AML-193 (cell line): Measurements from ENCODE around the gene PTCH2.
"Not testable (repeated sequence)": the region's sequence is repeated elsewhere in the genome, so short reads cannot be mapped to it uniquely, and the experiment has no call there.

ENCODE experiments used
- DNase-seq, 2 experiments: peaks; one replicate each; lab custom pipeline; 2025; lab: John Stamatoyannopoulos, UW

Gene PTCH2

DNA sequence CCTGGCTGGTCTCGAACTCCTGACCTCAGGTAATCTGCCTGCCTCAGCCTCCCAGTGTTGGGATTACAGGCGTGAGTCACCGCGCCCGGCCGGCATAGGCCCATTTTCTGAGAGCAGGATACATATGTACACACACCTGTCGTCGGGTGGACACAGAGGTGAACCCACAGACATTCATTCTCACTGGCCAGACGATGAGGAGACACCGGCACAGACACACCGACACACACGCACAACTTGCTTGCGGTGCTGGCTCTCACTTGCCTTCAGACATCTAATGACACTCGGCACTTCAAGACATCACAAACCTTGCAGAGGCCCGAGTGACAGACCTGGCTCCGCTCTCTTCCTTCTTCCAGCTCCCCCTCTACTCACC, 579 bp downstream of the PTCH2 start:
- no peak for DNase-seq

DNA sequence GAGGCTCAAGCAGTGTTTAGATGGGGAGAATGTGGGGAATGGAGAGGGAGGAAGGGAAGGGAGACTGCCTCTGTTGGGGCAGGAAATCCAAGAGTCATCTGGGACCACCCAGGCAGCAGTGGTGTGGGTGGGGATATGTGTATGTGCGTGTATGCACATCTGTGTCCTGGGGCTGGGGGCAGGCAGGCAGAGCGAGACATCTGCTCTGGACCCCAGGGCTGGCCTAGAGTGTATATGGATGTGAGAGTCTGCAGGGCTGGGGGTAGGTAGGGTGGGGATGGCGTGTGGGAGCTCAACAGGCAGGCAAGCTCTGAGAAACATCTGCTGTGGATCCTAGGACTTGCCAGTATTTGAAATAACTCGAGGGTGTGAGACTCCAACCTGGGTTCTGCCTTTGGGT, 3.5 kb downstream of the PTCH2 start:
- DNase-seq = no peak

DNA sequence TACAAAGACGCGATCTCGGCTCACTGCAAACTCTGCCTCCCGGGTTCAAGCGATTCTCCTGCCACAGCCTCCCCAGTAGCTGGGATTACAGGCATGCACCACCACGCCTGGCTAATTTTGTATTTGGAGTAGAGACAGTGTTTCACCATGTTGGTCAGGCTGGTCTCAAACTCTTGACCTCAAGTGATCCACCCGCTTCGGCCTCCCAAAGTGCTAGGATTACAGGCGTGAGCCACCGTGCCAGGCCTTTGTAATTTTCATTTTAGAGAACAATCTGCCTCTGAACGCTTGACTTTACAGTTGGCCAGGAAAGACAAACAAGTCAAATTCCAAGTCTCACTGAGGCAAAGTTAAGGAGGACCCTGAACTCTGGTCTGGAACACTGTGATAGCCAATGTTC, 4.8 kb downstream of the PTCH2 start:
- not testable (repeated sequence) for DNase-seq

DNA sequence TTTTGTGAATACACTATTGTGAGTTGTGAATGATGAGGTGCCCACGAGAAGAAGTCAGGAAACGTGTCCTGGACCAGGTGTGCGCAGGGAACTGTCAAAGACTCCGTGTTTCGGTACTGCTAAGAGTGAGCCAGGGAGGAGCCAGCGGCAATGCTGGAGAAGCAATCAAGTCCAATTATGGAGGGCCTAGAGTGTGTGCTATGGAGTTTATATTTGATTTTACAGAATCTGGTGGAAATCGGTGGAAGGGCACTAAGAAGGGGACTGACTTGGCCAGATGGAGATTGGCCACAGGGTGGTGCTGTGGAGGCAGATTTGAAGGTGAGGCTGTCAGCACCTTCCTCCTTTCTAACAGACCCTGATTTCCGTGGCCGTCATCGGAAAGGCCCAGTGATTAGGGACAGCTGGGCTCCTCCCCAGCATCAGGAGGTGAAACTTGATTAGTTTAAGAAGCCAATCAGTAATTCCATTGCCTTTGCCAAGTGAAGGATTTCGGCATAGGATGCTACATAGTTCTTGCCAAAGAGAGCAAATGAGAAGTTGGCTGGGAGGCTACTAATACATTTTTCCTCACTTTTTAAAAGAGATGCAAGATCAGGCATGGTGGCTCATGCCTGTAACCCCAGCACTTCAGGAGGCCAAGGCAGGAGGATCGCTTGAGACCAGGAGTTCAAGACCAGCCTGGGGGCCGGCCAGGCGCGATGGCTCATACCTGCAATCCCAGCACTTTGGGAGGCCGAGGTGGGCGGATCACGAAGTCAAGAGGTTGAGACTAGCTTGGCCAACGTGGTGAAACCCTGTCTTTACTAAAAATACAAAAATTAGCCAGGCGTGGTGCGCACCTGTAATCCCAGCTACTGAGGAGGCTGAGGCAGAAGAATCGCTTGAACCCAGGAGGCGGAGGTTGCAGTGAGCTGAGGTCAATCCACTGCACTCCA, 7.0 kb downstream of the PTCH2 start:
- DNase-seq = peak; percentile 55 to 68

DNA sequence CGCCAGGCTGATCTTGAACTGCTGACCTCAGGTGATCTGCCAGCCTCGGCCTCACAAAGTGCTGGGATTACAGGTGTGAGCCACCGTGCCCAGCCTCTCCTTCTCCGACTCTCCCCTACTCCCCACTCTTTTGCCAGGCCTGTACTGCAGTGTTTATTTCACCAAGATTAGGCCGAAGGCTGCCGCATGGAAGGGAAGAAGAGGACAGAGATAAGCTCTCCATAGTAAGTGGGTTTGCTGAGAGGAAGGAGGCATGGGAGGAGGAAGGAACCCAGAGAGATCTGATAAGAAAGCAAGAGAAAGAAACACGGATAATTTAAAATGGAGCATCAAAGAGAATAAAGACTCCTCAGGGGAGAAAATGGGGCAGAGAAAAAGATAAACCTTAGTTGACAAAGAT, 8.7 kb downstream of the PTCH2 start:
- no peak for DNase-seq

DNA sequence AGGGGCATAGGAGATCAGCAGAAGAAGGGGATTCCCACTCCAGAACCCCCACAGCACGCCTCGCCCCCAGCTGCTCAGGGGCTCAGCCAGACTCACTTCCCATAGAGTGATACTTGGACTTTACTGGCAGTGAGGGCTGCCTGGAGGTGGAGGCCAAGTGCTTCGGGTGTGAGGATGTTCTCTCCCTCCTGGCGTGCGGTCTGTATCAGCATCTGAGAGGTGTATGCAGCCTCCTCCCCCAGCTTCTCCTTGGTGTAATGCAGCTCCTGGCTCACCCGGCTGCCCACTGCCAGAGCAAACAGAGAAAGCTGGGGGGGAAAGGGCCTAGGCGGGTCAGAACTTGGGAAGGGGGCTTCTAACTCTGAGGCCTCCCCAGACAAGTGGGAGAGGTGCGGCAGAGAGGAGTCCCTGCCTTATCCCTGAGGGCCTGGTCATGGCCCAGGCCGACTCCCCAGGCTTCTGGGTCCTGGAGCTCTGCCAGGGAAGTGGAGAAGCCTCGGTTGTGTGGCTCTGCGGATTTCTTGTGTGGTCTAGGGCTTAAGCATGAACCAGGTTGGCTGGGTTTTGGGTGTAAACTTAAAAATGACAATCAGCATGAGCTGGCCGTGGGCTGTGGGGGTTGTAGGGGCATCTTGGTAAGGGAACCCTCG, 10.9 kb downstream of the PTCH2 start:
- DNase-seq = no peak

DNA sequence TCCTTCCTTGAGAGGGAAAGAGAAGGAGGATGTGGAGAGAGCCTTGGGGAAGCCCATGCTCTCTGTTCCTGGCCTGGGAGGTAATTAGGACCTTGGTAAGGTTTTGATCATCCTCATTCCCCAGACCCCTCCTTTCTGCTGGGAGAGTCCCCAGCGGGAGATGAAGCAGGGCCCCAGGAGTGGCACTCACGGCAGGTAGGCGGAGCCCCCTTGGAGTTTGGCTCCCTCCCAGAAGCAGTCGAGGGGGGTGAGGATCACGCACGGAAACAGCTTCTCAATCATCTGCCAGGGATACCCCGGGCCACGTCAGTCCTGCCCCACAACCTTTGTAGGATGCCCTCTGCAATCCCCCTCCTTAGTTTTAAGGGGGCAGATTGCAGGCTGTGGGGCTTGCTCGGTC, 11.5 kb downstream of the PTCH2 start:
- no peak for DNase-seq

DNA sequence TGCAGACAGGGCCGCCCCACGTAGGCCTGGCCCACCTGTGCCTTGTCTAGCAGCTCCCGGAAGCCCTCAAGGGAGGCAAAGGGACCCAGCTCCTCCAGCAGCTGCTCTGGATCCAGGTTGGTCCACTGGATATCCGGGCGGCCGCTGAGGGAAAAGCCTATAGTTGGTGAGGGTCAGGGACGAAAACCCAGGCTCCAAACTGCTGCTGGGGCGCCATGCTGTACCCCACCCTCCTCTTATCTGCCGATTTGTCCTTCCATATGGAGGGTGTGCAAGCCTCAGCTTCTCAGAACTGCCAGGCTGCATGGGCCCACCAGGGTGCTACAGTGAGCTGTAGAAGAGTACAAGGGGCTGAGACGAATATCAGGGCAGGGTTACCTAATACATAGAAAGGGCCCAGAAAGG, 12.2 kb downstream of the PTCH2 start:
- no peak for DNase-seq

DNA sequence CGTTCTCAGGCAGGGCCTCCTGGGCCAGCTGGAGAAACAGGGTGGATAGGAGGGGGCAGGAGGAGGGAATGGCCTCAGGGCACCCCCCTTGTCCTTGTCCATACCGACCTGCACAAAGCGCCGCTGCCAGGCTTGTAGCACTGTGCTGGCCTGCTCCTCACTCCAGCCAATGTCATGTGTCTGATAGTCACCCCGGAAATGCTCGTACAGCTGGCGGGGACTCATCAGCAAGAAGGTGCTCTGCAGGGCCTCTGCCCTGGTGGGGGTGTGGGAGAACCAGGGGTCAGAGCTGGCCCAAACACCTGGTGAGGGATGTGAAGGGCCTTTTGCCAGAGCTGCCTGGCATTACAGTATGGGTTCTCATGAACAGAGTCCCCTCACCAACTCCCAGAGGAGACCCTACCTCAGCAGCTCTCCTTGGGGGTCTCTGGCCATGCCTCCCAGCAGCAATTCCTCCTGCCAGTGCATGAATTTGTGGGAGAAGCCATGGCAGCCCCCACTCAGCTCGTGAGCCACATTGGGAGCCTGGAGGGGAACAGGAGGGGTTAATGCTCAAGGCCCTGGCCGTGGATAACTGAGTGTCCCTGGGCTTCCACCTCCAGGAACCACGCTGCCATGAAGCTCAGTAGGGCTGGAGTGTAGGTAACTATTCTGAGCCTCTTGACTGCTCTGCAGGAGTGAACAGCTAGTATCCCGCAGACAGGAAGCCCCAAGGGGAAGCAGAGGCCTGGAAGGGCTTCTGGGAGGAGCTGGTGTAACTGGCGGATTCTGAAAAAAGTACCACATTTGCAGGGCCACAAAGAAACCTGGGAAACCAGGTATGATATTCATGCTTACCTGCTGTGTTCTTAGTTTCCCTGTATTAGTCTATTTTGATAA, 13.3 kb downstream of the PTCH2 start:
- DNase-seq = no peak

DNA sequence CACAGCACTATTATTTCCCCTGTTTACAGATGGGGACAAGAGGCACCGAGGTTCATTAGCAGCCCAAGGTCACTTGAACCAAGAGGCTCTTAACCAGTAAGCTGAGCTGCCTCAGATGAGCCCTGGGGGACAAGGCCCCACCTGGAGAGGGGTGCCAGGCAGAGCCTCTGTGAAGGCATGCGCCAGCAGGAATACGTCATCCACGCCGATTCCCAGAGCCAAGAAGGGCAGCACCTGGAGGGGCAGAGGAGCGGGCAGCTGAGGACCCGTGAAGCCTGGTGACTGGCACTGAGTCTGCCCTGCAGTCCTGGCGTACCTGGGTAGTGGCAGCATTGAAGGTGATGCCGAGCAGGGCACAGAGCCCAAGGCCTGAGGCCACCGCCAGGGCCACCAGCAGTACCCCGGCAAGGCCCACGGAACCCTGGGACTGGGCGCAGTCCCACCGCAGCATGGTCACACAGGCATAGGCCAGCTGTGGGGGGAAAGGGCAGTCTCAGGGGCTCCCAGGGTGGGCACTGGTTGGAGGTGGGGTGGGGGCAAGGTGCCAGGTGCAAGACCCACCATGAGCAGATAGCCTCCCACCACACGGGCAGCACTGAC, 14.1 kb downstream of the PTCH2 start:
- no peak for DNase-seq

DNA sequence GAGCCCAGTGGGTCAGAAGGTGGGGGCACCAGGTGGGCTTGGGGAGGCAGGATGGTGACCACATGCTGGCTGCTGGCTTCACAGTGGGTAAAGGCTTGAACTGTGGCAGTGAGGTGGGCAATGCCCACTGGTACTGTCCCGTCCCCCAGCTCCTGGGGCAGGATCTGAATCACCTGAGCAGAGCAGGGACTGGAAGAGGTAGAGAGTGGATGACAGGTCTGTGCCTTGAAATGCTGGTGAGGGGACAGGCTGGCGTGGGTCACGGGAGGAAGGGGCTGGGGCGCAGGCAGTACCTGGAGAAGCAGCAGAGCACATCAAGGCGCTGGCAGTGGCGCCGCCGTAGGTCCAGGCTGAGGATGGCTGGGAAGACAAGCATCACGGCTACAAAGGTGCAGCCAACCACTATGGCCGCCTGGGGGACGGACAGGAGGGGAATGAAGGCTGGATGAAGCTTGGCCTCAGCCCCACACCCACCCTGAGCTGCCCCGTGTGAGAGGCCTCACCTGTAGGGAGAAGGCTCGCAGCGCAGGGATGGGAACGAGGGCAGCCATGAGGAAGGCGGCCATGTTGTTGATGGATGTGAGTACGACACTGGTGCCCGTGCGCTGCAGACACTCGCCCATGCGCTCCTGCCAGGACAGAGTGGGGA, 14.9 kb downstream of the PTCH2 start:
- DNase-seq = no peak

DNA sequence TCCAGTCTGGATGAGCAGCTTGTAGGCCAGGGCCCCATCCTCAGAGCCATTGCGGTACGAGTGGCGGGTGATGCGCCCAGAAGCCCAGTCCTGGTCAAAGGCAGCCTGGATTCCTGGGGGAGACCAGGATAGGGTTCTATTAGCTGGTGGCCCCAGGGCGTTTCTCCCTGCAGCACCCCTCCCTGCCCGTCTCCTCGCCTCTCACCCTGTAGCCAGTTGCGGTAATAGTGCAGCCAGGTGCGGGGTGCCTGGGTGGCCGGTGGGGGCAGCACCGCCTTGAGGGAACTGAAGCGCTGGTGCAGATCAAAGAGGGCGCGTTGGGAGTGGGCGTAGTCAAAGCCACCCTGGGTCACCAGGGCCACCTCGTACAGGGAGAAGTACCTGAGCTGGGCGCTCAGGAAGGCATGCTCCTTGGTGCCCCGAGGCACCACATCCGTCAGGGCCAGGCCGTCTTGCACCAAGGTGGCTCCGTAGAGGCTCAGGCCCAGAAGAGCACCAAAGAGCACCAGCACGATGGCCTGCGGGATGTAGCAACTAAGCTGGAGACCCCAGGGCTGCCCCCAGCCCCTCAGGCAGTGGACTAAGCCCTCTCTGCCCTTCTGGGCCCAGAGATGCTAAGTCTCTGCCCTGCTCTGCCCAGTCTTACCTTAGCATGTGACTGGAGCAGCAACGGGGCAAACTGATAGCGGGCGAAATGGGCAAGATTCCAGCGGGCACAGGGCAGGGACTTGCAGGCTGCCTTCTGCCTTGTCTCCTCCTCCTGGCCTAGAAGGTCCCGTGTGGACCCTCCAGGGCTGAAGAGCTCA, 15.7 kb downstream of the PTCH2 start:
- DNase-seq = no peak

DNA sequence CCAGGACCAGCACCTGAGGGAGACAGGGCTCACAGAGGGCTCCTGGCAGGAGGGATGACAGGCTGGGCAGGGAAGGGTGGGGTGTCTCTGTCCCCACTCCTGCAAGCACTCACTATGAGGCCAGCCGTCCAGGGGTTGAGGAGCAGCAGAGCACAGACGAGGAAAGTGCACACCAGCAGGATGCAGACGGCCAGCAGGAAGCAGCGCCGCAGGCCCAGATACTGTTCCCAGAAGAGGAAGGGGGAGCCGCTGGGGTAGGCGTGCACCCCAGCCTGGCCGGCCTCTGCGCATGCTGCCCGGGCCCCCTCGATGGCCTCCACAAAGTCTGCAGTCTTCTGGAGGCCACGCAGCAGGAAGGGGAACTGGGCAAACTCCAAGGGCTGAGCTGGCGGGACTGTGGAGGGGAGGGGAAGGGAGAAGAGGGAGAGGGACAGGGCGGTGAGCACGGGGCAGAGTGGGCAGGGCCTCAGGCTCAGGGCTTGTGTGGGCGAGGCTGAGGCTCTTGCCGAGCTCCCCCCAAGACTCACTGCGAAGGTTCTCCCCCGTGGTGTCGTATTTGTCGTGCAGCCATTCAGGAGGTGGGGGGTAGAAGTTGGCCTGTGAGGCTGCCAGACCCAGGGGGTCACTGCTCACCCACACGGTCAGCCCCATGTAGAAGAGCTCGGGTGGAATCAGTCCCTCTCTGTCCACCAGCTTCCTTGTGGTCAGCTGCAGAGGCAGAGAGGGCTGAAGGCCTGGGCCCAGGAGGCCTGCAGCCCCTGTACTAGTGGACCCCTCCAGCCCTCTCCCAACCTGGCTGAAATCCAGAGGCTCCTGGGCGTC, 16.5 kb downstream of the PTCH2 start:
- DNase-seq = peak; percentile 20 to 28

DNA sequence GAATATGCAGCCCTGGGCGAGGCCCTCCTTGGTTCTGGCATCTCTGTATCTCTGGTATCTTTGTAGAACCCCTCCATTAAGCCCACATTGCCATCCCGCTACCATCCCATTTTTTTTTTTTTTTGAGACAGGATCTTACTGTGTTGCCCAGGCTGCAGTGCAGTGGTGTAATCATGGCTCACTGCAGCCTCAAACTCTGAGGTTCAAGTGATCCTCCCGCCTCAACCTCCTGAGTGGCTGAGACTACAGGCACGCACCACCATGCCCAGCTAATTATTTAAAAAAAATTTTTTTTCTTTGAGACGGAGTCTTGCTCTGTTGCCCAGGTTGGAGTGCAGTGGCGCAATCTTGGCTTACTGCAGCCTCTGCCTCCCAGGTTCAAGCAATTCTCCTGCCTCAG, 18.7 kb downstream of the PTCH2 start:
- not testable (repeated sequence) for DNase-seq

DNA sequence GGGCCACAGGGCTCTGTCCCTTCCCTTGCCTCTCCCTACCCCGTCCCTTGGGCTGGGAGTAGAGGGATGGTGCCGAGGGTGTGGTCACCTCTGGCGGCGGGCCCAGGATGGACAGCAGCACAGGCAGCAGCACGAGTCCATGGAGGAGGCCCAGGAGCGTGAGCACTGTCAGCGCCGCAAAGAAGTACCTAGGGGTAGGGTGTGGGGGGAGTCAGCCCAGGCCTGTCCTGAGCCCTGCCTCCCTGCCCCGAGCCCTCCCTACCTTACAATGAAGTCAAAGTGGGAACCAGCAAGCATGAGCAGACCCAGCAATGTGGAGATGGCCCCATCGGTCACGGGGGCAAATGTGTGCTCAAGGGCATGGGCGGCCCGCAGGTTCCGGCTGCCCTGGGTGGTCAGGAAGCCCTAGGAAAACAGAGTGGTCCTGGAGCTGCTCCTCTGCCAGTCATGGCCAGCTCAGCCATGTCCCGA, 20.0 kb downstream of the PTCH2 start:
- DNase-seq = no peak

DNA sequence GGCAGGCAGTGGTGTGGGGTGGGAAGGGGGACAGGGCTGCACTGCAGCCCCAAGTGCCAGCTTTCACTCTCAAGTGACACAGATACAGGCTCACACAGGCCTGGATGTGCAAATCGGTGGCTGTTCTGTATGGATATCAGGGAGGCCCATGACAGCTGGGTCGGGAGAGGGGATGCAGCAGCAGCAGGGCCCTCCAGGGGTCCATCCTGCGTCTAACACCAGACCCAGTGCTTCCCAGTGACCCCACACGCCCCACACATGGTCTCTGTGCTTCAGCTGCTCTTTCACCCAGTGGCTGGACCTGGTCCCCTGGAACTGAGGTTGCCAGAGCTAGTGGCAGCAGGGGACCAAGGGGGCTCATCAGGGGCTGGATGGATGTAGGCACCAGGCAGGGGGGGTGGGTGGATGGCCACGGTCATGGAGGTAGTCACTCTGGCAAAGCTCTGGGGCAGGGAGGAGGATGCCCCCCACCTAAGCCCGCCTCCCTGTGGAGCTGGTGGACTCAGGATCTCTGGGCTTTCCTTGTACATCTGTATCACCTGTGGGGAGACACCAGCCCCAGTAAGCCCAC, 20.8 kb downstream of the PTCH2 start:
- DNase-seq = no peak

DNA sequence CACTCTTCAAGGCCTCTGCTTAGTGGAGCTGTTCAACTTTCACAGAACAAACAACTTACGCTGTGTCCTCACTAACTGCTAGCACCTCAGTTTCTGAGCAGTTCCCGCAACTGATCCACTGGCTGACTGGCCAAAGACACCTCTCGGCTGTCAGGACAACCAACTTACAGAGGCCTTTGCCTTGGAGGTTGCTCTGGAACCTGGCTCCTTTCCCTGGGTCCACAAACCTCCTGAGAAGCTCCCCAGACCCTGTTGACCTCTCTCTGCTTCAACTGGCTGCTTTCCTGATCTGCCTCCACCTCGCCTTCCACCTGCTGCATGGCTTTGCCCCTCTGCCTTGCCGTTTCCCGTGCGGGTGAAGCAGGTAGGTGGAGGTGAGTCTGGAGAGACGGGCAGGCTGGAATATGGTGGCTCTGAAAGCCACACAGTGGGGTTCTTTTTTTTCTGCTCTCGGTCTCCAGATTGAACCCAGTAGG, 21.8 kb downstream of the PTCH2 start:
- no peak for DNase-seq

DNA sequence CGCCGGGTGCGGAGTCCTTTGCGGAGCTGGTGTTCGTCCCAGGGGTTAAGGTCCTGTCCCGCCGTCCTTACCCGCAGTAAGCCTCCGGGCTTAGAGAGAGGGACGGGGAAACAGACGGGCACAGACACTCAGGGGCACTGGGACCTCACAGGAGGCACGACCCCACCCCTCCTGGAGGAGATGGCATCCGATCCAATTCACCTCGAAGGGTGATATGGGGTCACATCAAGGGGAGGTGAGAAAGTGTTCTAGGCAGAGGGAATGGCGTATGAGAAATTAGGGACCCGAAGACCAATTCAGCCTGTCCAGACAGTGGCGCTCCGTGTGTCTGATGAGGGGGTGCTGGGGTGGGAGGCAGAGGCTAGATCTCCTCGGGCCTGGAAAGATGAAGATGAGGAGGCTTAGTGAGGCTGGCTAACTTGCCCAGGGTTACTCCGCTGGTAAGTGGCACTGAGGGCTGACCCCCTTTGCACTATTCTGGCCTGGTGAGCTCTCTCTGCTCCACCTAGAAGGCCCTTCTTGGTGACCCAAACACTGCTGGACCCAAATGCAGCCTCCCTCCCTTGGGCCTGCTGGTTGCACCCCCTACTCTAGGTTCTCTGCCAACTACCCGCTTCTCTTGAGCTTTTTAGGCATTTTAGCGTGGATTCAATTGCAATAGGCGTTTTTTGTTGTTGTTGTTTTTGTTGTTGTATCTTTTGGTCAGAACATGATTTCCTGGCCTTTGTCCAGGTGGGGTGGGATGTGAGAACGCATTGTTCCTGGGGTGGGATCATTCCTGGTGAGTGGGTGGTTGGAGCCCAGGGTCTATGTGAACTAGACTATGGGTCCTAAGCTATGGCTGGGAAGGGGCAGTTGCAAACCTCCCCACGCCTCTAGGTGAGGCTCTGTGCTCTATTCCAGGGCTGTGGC, 22.5 kb downstream of the PTCH2 start:
- DNase-seq = no peak
